BLaER1 treated with 17β-estradiol and CSF1 and Interleukin-3, amounts not matched to agents 10 nM and 100 nM (cell line): Measurements from ENCODE around the gene SSTR3.

ENCODE experiments used
- H3K27ac ChIP-seq, 11 experiments: shearing (Covaris generic); formaldehyde crosslinking; 2 replicates each; pipeline ENCODE4 v1.8.1; 2022
- H3K27me3 ChIP-seq, 11 experiments: shearing (Covaris generic); formaldehyde crosslinking; 2 replicates each; pipeline ENCODE4 v1.8.1; 2022
- H3K36me3 ChIP-seq, 11 experiments: shearing (Covaris generic); formaldehyde crosslinking; 2 replicates each; pipeline ENCODE4 v1.8.1; 2022
- H3K4me1 ChIP-seq, 10 experiments: shearing (Covaris generic); formaldehyde crosslinking; 2 replicates each; pipeline ENCODE4 v1.8.1; 2022
- H3K4me2 ChIP-seq, 11 experiments: shearing (Covaris generic); formaldehyde crosslinking; 2 replicates each; pipeline ENCODE4 v1.8.1; 2022
- H3K4me3 ChIP-seq, 10 experiments: shearing (Covaris generic); formaldehyde crosslinking; 2 replicates each; pipeline ENCODE4 v1.8.1; 2022
- H3K9ac ChIP-seq, 11 experiments: shearing (Covaris generic); formaldehyde crosslinking; 2 replicates each; pipeline ENCODE4 v1.8.1; 2022
- H3K9me3 ChIP-seq, 11 experiments: shearing (Covaris generic); formaldehyde crosslinking; replicated peaks in 1 of 11; 2 replicates each; pipeline ENCODE4 v1.8.1; 2022
- H4K20me1 ChIP-seq, 11 experiments: shearing (Covaris generic); formaldehyde crosslinking; 2 replicates each; pipeline ENCODE4 v1.8.1; 2022
- Cebpa-rat ChIP-seq, 11 experiments: shearing (Covaris generic); IDR thresholded peaks; 2 replicates each; pipeline ENCODE4 v1.8.1; 2022

SSTR3 gene

GRCh38 chr22:37167981-37168647 lies 44.2 kb downstream of the SSTR3 start:
- H3K27me3 ChIP-seq: no peaks in the 10 kb centered on the region
- no peak overlapping the region for H3K4me3 ChIP-seq
- H3K4me2 ChIP-seq: peak overlapping the region; percentile 7 to 68 (median 53); a peak in 19 of 22 replicates
- H3K9me3 ChIP-seq: peaks cover 9 to 15% (median 12%) of the 10 kb centered on the region in 11 experiments; a peak in 21 of 22 replicates
- peaks cover 15 to 52% (median 41%) of the 10 kb centered on the region in 10 experiments for H3K4me1 ChIP-seq
- peak overlapping the region in 4 of 11 experiments; percentile 2 to 31 (median 16); a peak in 3 of 22 replicates for H3K9ac ChIP-seq
- no peak for TF ChIP-seq Cebpa-rat (IDR thresholded peaks at IDR 0.05)
- H4K20me1 ChIP-seq: no peaks in the 10 kb centered on the region
- no peaks in the 10 kb centered on the region for H3K36me3 ChIP-seq
- peak overlapping the region in 1 of 11 experiments; percentile 3; a peak in 2 of 22 replicates for H3K27ac ChIP-seq

DNA sequence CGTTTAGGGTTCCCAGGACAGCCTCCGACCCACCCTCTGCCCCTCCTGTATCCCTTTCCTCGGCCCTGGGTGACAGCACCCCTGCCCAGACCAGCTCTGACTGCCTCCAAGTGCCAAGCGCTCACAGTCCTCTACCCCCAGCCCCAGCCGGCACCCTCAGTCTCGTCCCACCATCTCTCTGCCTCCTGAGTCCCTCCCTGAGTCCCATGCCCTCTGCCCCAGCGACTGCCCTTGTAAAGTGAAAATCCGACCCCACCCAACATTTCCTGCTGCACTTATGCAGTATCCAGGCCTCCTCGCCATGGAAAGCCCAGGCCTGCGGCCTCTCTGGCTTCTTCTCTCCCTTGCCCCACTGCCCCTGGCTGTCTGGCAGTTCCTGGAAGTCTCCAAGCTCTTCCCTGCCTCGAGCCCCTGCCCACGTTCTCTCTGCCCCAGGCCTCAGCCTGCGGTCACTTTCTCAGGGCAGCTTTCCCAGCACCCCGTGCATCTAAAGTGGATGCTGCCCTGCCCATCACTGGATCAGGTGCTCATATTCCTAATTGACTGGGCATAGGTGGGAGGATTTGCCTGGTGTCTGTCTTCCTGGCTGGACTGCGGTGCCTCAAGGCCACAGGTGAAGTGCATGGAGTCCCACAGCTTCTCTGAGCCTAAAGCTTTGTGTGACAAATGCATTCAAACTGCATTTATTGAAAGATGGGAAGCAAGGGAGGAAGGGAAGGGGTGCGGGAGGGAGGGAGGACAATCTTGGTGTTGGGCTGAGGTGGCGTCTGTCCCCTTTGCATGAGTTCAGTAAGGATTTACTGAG lies 44.9 kb downstream of the SSTR3 start:
- no peak overlapping the region; a peak in 1 of 22 replicates for H3K27ac ChIP-seq
- no peaks in the 10 kb centered on the region for H4K20me1 ChIP-seq
- peaks cover 21 to 59% (median 48%) of the 10 kb centered on the region in 10 experiments for H3K4me1 ChIP-seq
- no peaks in the 10 kb centered on the region for H3K27me3 ChIP-seq
- H3K9me3 ChIP-seq: peaks cover 9 to 15% (median 12%) of the 10 kb centered on the region in 11 experiments; a peak in 21 of 22 replicates
- no peak for TF ChIP-seq Cebpa-rat (IDR thresholded peaks at IDR 0.05)
- H3K4me2 ChIP-seq: peak overlapping the region in 10 of 11 experiments; percentile 23 to 68 (median 56); a peak in 18 of 22 replicates
- H3K36me3 ChIP-seq: no peaks in the 10 kb centered on the region
- H3K9ac ChIP-seq: peak overlapping the region in 3 of 11 experiments; percentile 0 to 31 (median 18); a peak in 2 of 22 replicates
- H3K4me3 ChIP-seq: no peak overlapping the region

GRCh38 chr22:37166675-37167066 lies 45.6 kb downstream of the SSTR3 start:
- H3K36me3 ChIP-seq: no peaks in the 10 kb centered on the region
- no peak for TF ChIP-seq Cebpa-rat (IDR thresholded peaks at IDR 0.05)
- 0 out of 22 replicates have a peak overlapping the region, but pooled peaks of 2 of the 11 experiments have one; percentile 0 to 18 for H3K9ac ChIP-seq
- H3K27me3 ChIP-seq: no peaks in the 10 kb centered on the region
- H3K4me2 ChIP-seq: peak overlapping the region; percentile 12 to 68 (median 46); a peak in 12 of 22 replicates
- peaks cover 11 to 18% (median 14%) of the 10 kb centered on the region in 11 experiments for H3K9me3 ChIP-seq
- H3K27ac ChIP-seq: no peak overlapping the region
- no peaks in the 10 kb centered on the region for H4K20me1 ChIP-seq
- H3K4me3 ChIP-seq: no peak overlapping the region
- peaks cover 21 to 62% (median 52%) of the 10 kb centered on the region in 10 experiments for H3K4me1 ChIP-seq

- H3K4me2 ChIP-seq: peak overlapping the region in 3 of 11 experiments; percentile 42 to 55 (median 53); a peak in 4 of 22 replicates
- no peak overlapping the region for H3K9ac ChIP-seq
- H3K4me1 ChIP-seq: peaks cover 21 to 62% (median 52%) of the 10 kb centered on the region in 10 experiments
- H3K27me3 ChIP-seq: no peaks in the 10 kb centered on the region
- peaks cover 16 to 24% (median 19%) of the 10 kb centered on the region in 11 experiments for H3K9me3 ChIP-seq
- no peaks in the 10 kb centered on the region for H4K20me1 ChIP-seq
- no peaks in the 10 kb centered on the region for H3K36me3 ChIP-seq
- no peak for TF ChIP-seq Cebpa-rat (IDR thresholded peaks at IDR 0.05)
- H3K27ac ChIP-seq: no peak overlapping the region
- no peak overlapping the region for H3K4me3 ChIP-seq
Observed at GRCh38 chr22:37165940-37166674, 46.2 kb downstream of the SSTR3 start.

DNA sequence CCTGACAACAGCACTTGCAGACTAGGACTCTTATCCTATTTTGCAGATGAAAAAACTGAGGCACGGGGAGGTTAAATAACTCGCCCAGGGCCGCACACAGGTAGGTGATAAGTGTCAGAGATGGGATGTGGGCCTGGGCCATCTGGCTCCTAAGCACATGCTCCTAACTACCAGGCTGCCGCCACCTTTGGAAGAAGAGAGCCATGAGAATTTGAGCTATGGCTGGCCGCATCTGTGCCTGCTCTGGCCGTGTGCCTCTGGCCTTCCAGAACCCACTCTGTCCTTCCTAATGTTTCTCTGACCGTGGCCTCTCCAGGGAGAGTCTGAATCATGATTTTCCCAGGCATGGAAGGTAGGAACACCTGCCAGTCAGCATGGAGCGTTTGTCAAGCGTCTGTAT lies 47.2 kb downstream of the SSTR3 start:
- Histone ChIP-seq H3K4me2 (no peak overlapping the region), H3K9ac (no peak overlapping the region)

DNA sequence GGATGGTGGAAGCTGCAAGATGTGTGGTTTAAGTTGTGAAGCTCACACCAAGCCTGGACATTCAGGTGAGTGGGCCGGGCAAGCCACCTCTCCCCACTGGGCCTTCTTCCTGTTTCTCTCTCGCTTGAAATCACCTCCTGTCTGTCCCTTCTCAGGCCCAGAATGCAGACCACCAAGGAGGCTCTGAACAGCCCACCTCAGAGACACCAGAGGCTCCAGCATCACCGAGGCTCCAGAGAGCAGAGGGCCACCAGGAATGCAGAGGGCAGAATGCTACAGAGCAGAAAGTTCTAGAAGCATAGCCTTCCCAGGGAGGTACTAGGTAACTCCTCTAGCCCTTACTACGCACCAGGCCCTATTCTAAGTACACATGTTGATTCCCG lies 47.8 kb downstream of the SSTR3 start:
- TF ChIP-seq Cebpa-rat (IDR thresholded peaks at IDR 0.05): no peak
- Histone ChIP-seq H3K9ac (no peak overlapping the region), H4K20me1 (no peaks in the 10 kb centered on the region), H3K4me2 (peak overlapping the region in 7 of 11 experiments; percentile 15 to 73 (median 37); a peak in 7 of 22 replicates), H3K4me3 (no peak overlapping the region), H3K9me3 (peaks cover 15 to 25% (median 20%) of the 10 kb centered on the region in 11 experiments), H3K4me1 (peaks cover 21 to 62% (median 52%) of the 10 kb centered on the region in 10 experiments), H3K36me3 (no peaks in the 10 kb centered on the region), H3K27ac (no peak overlapping the region), H3K27me3 (no peaks in the 10 kb centered on the region)

More for the DNA sequence above, 47.2 kb downstream of the SSTR3 start:
- H3K27me3 ChIP-seq: no peaks in the 10 kb centered on the region
- peaks cover 17 to 27% (median 21%) of the 10 kb centered on the region in 11 experiments for H3K9me3 ChIP-seq
- H3K4me1 ChIP-seq: peaks cover 21 to 62% (median 52%) of the 10 kb centered on the region in 10 experiments
- no peaks in the 10 kb centered on the region for H3K36me3 ChIP-seq
- H3K27ac ChIP-seq: no peak overlapping the region
- H3K4me3 ChIP-seq: no peak overlapping the region
- no peak for TF ChIP-seq Cebpa-rat (IDR thresholded peaks at IDR 0.05)
- no peaks in the 10 kb centered on the region for H4K20me1 ChIP-seq

- peak overlapping the region; percentile 47 to 74 (median 63) for H3K4me2 ChIP-seq
- no peak overlapping the region for H3K4me3 ChIP-seq
- H3K4me1 ChIP-seq: peaks cover 21 to 62% (median 52%) of the 10 kb centered on the region in 10 experiments
- H4K20me1 ChIP-seq: no peaks in the 10 kb centered on the region
- peak overlapping the region in 3 of 11 experiments; percentile 9 to 40 (median 35); a peak in 4 of 22 replicates for H3K9ac ChIP-seq
- H3K36me3 ChIP-seq: no peaks in the 10 kb centered on the region
- no peak for TF ChIP-seq Cebpa-rat (IDR thresholded peaks at IDR 0.05)
- H3K9me3 ChIP-seq: peaks cover 8 to 18% (median 13%) of the 10 kb centered on the region in 11 experiments; a peak in 21 of 22 replicates
- H3K27ac ChIP-seq: peak overlapping the region in 1 of 11 experiments; percentile 7; a peak in 1 of 22 replicates
- no peaks in the 10 kb centered on the region for H3K27me3 ChIP-seq
Observed at GRCh38 chr22:37163575-37164504, 48.4 kb downstream of the SSTR3 start.
